Uterus (tissue), 2 donors: ENCODE results near the gene ADIG.

ENCODE experiments used
- CTCF ChIP-seq, 4 experiments: fragments of 200-600 bp in 2 of 4; fragments of 450-650 bp in 2 of 4; sonication (generic) in 2 of 4; IDR thresholded peaks; one replicate each; pipeline ENCODE4 v1.5.1; 2016 to 2019; ENCODE audit warnings: antibody characterized with exemption in 4 of 4, mild to moderate bottlenecking in 2 of 4, moderate library complexity in 1 of 4
- POLR2A ChIP-seq, 2 donors: fragments of 450-650 bp; IDR thresholded peaks; one replicate each; pipeline ENCODE4 v1.6.1; 2016; ENCODE audit warnings: antibody characterized with exemption in 2 of 2, mild to moderate bottlenecking in 1 of 2, moderate library complexity in 1 of 2

DNA sequence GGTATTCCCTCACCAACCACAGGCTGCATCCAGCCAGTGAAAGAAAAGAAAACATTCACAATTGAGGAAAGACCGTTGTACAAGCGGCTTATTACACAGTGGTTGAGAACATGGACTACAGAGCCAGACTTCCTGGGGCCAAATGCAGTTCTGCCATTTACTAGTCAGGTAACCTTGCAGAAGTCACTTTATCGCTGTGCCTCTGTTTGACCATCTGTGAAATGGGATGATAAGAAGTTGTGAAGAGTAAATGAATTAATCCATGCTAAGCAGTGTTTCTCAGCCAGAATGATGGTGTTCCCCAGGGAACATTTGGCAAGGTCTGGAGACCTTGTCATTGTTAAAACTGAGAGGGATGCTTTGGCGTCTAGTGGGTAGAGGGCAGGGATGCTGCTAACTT, 35.5 kb downstream of the ADIG start:
- TF ChIP-seq CTCF (IDR thresholded peaks at IDR 0.05), result no peak
- TF ChIP-seq POLR2A (IDR thresholded peaks at IDR 0.05), result no peak
